Activated CD4-positive, alpha-beta memory T cell treated with anti-CD3 and anti-CD28 coated beads for 36 hours (primary cell): ENCODE data around the gene RMI1. TPM values are rescaled to one million over a fixed set of nuclear protein-coding genes. Genes with fewer than 3 reads are reported as not detected.

Source experiments
- CTCF ChIA-PET: fragments of 350-600 bp; sonication (Branson Sonifier 250); formaldehyde crosslinking; loops from one replicate; lab custom pipeline; 2021; ENCODE audit warnings: antibody characterized with exemption, inconsistent platforms; lab: Charles Lee
- POLR2A ChIA-PET: fragments of 350-600 bp; sonication (Branson Sonifier 250); formaldehyde crosslinking; loops from one replicate; lab custom pipeline; 2021; ENCODE audit warnings: antibody characterized with exemption; lab: Charles Lee
- DNase-seq: peaks from one replicate; pipeline ENCODE4 v3.0.0-alpha.2; 2020
- H3K27ac Mint-ChIP-seq: one replicate; pipeline ENCODE4 v1.8.0; 2021; ENCODE audit warnings: mixed read lengths
- H3K27me3 Mint-ChIP-seq: one replicate; pipeline ENCODE4 v1.8.0; 2021; ENCODE audit warnings: mixed read lengths
- H3K36me3 Mint-ChIP-seq: one replicate; pipeline ENCODE4 v1.8.0; 2021; ENCODE audit warnings: mixed read lengths
- H3K4me1 Mint-ChIP-seq: one replicate; pipeline ENCODE4 v1.8.0; 2021; ENCODE audit warnings: low read depth, mixed read lengths
- H3K4me3 Mint-ChIP-seq: one replicate; pipeline ENCODE4 v1.8.0; 2021; ENCODE audit warnings: mild to moderate bottlenecking, mixed read lengths
- H3K9me3 Mint-ChIP-seq: one replicate; pipeline ENCODE4 v1.8.0; 2021; ENCODE audit warnings: mixed read lengths
- intact Hi-C: fragments of 100-400 bp; cut with micrococcal nuclease; formaldehyde crosslinking; loops from one replicate; pipeline ENCODE4 v1.15.1; 2023
- total RNA-seq, 2 experiments: library from RNA; stranded (reverse); gene quantifications; one replicate each; pipeline ENCODE4 v1.2.3, GENCODE V29; 2021

RMI1 gene
- total RNA-seq, 2 experiments from 2014 or later: 20.3 to 22.6 TPM

GRCh38 chr9:83969602-83970001 lies 11.0 kb upstream of the RMI1 start:
- Mint-ChIP-seq H3K36me3 (peaks cover 63% of the 10 kb centered on the region), H3K27me3 (no peaks in the 10 kb centered on the region), H3K4me3 (no peak overlapping the region), H3K9me3 (no peaks in the 10 kb centered on the region), H3K27ac (peak overlapping the region; percentile 42), H3K4me1 (peaks cover 30% of the 10 kb centered on the region)
- ChIA-PET CTCF (interaction anchor here (1.4 kb wide), 1 partner anchor 13 kb away, joined by 3 read pairs; a partner anchor contains a TSS), POLR2A (interaction anchor here (0.7 to 2.7 kb wide), 2 partner anchors 10 to 35 kb away, joined by 3 to 13 read pairs; partner anchors contain the start of genes HNRNPK and RMI1)
- DNase-seq: no peak
- intact Hi-C loops: loop anchor here (10.0 kb wide), 1 partner anchor 785 kb away; no protein-coding TSS in a partner anchor

GRCh38 chr9:83971485-83971884 lies 9.1 kb upstream of the RMI1 start:
- Mint-ChIP-seq H3K9me3 (no peaks in the 10 kb centered on the region), H3K27ac (peak overlapping the region; percentile 54), H3K4me3 (no peak overlapping the region), H3K36me3 (peaks cover 80% of the 10 kb centered on the region), H3K4me1 (peaks cover 49% of the 10 kb centered on the region), H3K27me3 (no peaks in the 10 kb centered on the region)
- CTCF ChIA-PET: interaction anchor here (0.7 kb wide), 1 partner anchor 11 kb away, joined by 3 read pairs; no protein-coding TSS in a partner anchor
- POLR2A ChIA-PET: interaction anchor here (1.4 to 2.7 kb wide), 3 partner anchors 8 to 11 kb away, joined by 4 to 13 read pairs (median 8); partner anchors contain the start of genes HNRNPK and RMI1
- no peak for DNase-seq
- intact Hi-C loops: loop anchor here (10.0 kb wide), 1 partner anchor 783 kb away; no protein-coding TSS in a partner anchor

GRCh38 chr9:83972286-83972685 lies 8.3 kb upstream of the RMI1 start:
- H3K36me3 Mint-ChIP-seq: peaks cover 82% of the 10 kb centered on the region
- H3K4me1 Mint-ChIP-seq: peaks cover 57% of the 10 kb centered on the region
- POLR2A ChIA-PET: interaction anchor here (0.8 to 2.7 kb wide), 4 partner anchors 8 to 12 kb away, joined by 3 to 13 read pairs (median 6); partner anchors contain the start of genes HNRNPK and RMI1
- intact Hi-C loops: loop anchor here (10.0 kb wide), 1 partner anchor 783 kb away; no protein-coding TSS in a partner anchor
- H3K27ac Mint-ChIP-seq: peak overlapping the region; percentile 54
- no peak overlapping the region for H3K4me3 Mint-ChIP-seq
- DNase-seq: no peak
- H3K27me3 Mint-ChIP-seq: no peaks in the 10 kb centered on the region
- CTCF ChIA-PET: no interaction called here
- H3K9me3 Mint-ChIP-seq: no peaks in the 10 kb centered on the region

GRCh38 chr9:83975300-83975699 lies 5.3 kb upstream of the RMI1 start:
- Mint-ChIP-seq H3K27me3 (no peaks in the 10 kb centered on the region), H3K27ac (peak overlapping the region; percentile 66), H3K36me3 (peaks cover 89% of the 10 kb centered on the region), H3K4me1 (peaks cover 53% of the 10 kb centered on the region), H3K4me3 (peak overlapping the region; percentile 9), H3K9me3 (no peaks in the 10 kb centered on the region)
- intact Hi-C loops: loop anchor here (10.0 kb wide), 1 partner anchor 780 kb away; no protein-coding TSS in a partner anchor
- CTCF ChIA-PET: interaction anchor here (1.1 kb wide), 1 partner anchor 11 kb away, joined by 3 read pairs; no protein-coding TSS in a partner anchor
- DNase-seq: no peak
- POLR2A ChIA-PET: no interaction called here

GRCh38 chr9:83976372-83976771 lies 4.2 kb upstream of the RMI1 start:
- ChIA-PET POLR2A (interaction anchor here (2.4 kb wide), 1 partner anchor 9 kb away, joined by 8 read pairs; no protein-coding TSS in a partner anchor), CTCF (interaction anchor here (1.1 kb wide), 1 partner anchor 12 kb away, joined by 3 read pairs; no protein-coding TSS in a partner anchor)
- Mint-ChIP-seq H3K4me1 (peaks cover 51% of the 10 kb centered on the region), H3K27ac (peak overlapping the region; percentile 99), H3K4me3 (no peak overlapping the region), H3K36me3 (peaks cover 78% of the 10 kb centered on the region), H3K9me3 (no peaks in the 10 kb centered on the region), H3K27me3 (no peaks in the 10 kb centered on the region)
- DNase-seq: no peak
- intact Hi-C loops: loop anchor here (10.0 kb wide), 1 partner anchor 778 kb away; no protein-coding TSS in a partner anchor

GRCh38 chr9:83977196-83977595 lies 3.4 kb upstream of the RMI1 start:
- Mint-ChIP-seq H3K27me3 (no peaks in the 10 kb centered on the region), H3K27ac (peak overlapping the region; percentile 99), H3K4me3 (peak overlapping the region; percentile 96), H3K9me3 (no peaks in the 10 kb centered on the region), H3K4me1 (peaks cover 52% of the 10 kb centered on the region), H3K36me3 (peaks cover 70% of the 10 kb centered on the region)
- ChIA-PET POLR2A (interaction anchor here (2.4 kb wide), 1 partner anchor 10 kb away, joined by 8 read pairs; no protein-coding TSS in a partner anchor), CTCF (interaction anchor here (0.8 to 1.0 kb wide), 2 partner anchors 12 to 175 kb away, joined by 3 to 4 read pairs; no protein-coding TSS in a partner anchor)
- intact Hi-C loops: loop anchor here (10.0 kb wide), 1 partner anchor 778 kb away; no protein-coding TSS in a partner anchor
- DNase-seq: no peak

- intact Hi-C loops: loop anchor here (10.0 kb wide), 1 partner anchor 776 kb away; no protein-coding TSS in a partner anchor
- POLR2A ChIA-PET: interaction anchor here (0.6 to 2.8 kb wide), 16 partner anchors 8 to 355 kb away, joined by 3 to 22 read pairs (median 8); partner anchors contain the start of genes KIF27 and UBQLN1
- peaks cover 64% of the 10 kb centered on the region for H3K36me3 Mint-ChIP-seq
- H3K4me1 Mint-ChIP-seq: peaks cover 56% of the 10 kb centered on the region
- no peaks in the 10 kb centered on the region for H3K27me3 Mint-ChIP-seq
- peak; percentile 91 for DNase-seq
- CTCF ChIA-PET: interaction anchor here (1.2 to 3.4 kb wide), 2 partner anchors 19 to 58 kb away, joined by 4 to 12 read pairs; partner anchors contain the start of gene KIF27
- peak overlapping the region; percentile 96 for H3K4me3 Mint-ChIP-seq
- peak overlapping the region; percentile 99 for H3K27ac Mint-ChIP-seq
- no peaks in the 10 kb centered on the region for H3K9me3 Mint-ChIP-seq
These were observed 1.4 kb upstream of the RMI1 start for GRCh38 chr9:83978992-83979811.

GRCh38 chr9:83979812-83980394 lies 702 bp upstream of the RMI1 start, which contains the start of gene HNRNPK:
Gene HNRNPK, minus strand, starts transcription at chr9:83980215. Its CDS starts 1,963 bp downstream, at chr9:83978252.
- POLR2A ChIA-PET: interaction anchor here (0.6 to 2.8 kb wide), 17 partner anchors 9 to 355 kb away, joined by 3 to 22 read pairs (median 8); partner anchors contain the start of genes KIF27 and UBQLN1
- peak; percentile 99 for DNase-seq
- no peaks in the 10 kb centered on the region for H3K27me3 Mint-ChIP-seq
- peaks cover 57% of the 10 kb centered on the region for H3K36me3 Mint-ChIP-seq
- H3K4me1 Mint-ChIP-seq: peaks cover 49% of the 10 kb centered on the region
- intact Hi-C loops: loop anchor here (1.0 to 10.0 kb wide), 7 partner anchors 24 to 1762 kb away; partner anchors contain the start of gene KIF27
- CTCF ChIA-PET: interaction anchor here (0.9 to 3.4 kb wide), 5 partner anchors 17 to 316 kb away, joined by 3 to 12 read pairs (median 4); partner anchors contain the start of gene KIF27
- H3K9me3 Mint-ChIP-seq: no peaks in the 10 kb centered on the region
- H3K4me3 Mint-ChIP-seq: peak within 1 kb of the TSS; percentile 96
- peak within 1 kb of the TSS; percentile 99 for H3K27ac Mint-ChIP-seq

- H3K27me3 Mint-ChIP-seq: no peaks in the 10 kb centered on the region
- ChIA-PET POLR2A (interaction anchor here (0.6 to 2.8 kb wide), 12 partner anchors 10 to 315 kb away, joined by 3 to 22 read pairs (median 11); partner anchors contain the start of genes KIF27 and UBQLN1), CTCF (interaction anchor here (0.9 to 3.4 kb wide), 4 partner anchors 18 to 315 kb away, joined by 3 to 12 read pairs (median 4); partner anchors contain the start of gene KIF27)
- H3K4me3 Mint-ChIP-seq: peak overlapping the region; percentile 96
- peak overlapping the region; percentile 99 for H3K27ac Mint-ChIP-seq
- peak; percentile 64 for DNase-seq
- H3K9me3 Mint-ChIP-seq: no peaks in the 10 kb centered on the region
- H3K36me3 Mint-ChIP-seq: peaks cover 43% of the 10 kb centered on the region
- intact Hi-C loops: no loop called here
- peaks cover 38% of the 10 kb centered on the region for H3K4me1 Mint-ChIP-seq
These were observed 694 bp downstream of the RMI1 start for GRCh38 chr9:83981126-83981871.

- intact Hi-C loops: no loop called here
- no peak for DNase-seq
- POLR2A ChIA-PET: no interaction called here
- no peaks in the 10 kb centered on the region for H3K27me3 Mint-ChIP-seq
- H3K4me1 Mint-ChIP-seq: peaks cover 33% of the 10 kb centered on the region
- CTCF ChIA-PET: no interaction called here
- H3K4me3 Mint-ChIP-seq: no peak overlapping the region
- peaks cover 29% of the 10 kb centered on the region for H3K36me3 Mint-ChIP-seq
- H3K9me3 Mint-ChIP-seq: no peaks in the 10 kb centered on the region
- no peak overlapping the region for H3K27ac Mint-ChIP-seq
These were observed 5.6 kb downstream of the RMI1 start for GRCh38 chr9:83986195-83986594.
